ENCODE results near the gene IPO4. TPM values are rescaled to one million over a fixed set of nuclear protein-coding genes. Genes with fewer than 3 reads are reported as not detected.
A peak's percentile ranks its signal among the peaks of the same experiment; 100 is the strongest.

IPO4 gene
- total RNA-seq, 6 experiments from 2014 or later, result 17.9 to 44.0 (median 23.0) TPM

- H3K4me3 ChIP-seq, result no peak overlapping the region
- intact Hi-C loops (cut with DNase I), result no loop called here
- ATAC-seq, result no peak
- H3K27ac ChIP-seq, result no peak overlapping the region
- H3K4me1 ChIP-seq, result peaks cover 0 to 49% (median 15%) of the 10 kb centered on the region in 4 donors
- H3K36me3 ChIP-seq, result peaks cover 0 to 10% (median 2%) of the 10 kb centered on the region in 4 donors
- H3K27me3 ChIP-seq, result no peaks in the 10 kb centered on the region
- no peak for TF ChIP-seq CTCF (IDR thresholded peaks at IDR 0.05)
- no peak for TF ChIP-seq POLR2A (IDR thresholded peaks at IDR 0.05)
- 92% methylated on average over 1 of the region's 1 CpG for WGBS (ENCODE audit: insufficient coverage, low coverage, low lambda C conversion rate, missing lambda C conversion rate)
- DNase-seq, result no peak
- no peaks in the 10 kb centered on the region for H3K9me3 ChIP-seq
Observed at GRCh38 chr14:24133735-24134134, 54.9 kb downstream of the IPO4 start.

- 83% methylated on average over 2 of the region's 2 CpGs for WGBS (ENCODE audit: insufficient coverage, low coverage, low lambda C conversion rate, missing lambda C conversion rate)
- intact Hi-C loops (cut with DNase I), result no loop called here
- Histone ChIP-seq H3K27ac (no peak overlapping the region), H3K27me3 (no peaks in the 10 kb centered on the region), H3K9me3 (no peaks in the 10 kb centered on the region), H3K36me3 (peaks cover 0 to 3% (median 0%) of the 10 kb centered on the region in 4 donors), H3K4me3 (no peak overlapping the region), H3K4me1 (peaks cover 0 to 48% (median 15%) of the 10 kb centered on the region in 4 donors)
- no peak for DNase-seq
- TF ChIP-seq CTCF (IDR thresholded peaks at IDR 0.05) (no peak), POLR2A (IDR thresholded peaks at IDR 0.05) (no peak)
- no peak for ATAC-seq
Observed at GRCh38 chr14:24132976-24133375, 55.6 kb downstream of the IPO4 start.

GRCh38 chr14:24132061-24132685 is 56.4 kb downstream of the IPO4 start:
- Histone ChIP-seq H3K4me3 (peak overlapping the region in 1 of 3 donors; percentile 18), H3K4me1 (peaks cover 0 to 42% (median 15%) of the 10 kb centered on the region in 4 donors), H3K36me3 (peaks cover 0 to under 1% (median 0%) of the 10 kb centered on the region in 4 donors), H3K27me3 (no peaks in the 10 kb centered on the region), H3K9me3 (no peaks in the 10 kb centered on the region), H3K27ac (peak overlapping the region in 1 of 3 donors; percentile 86)
- ATAC-seq, result peak in 2 of 4 donors; percentile 6 to 15
- no peak for TF ChIP-seq CTCF (IDR thresholded peaks at IDR 0.05)
- TF ChIP-seq POLR2A (IDR thresholded peaks at IDR 0.05), result peak; percentile 25
- DNase-seq, result peak in 2 of 3 donors; percentile 60 to 81
- intact Hi-C loops (cut with DNase I), result no loop called here
- WGBS (ENCODE audit: insufficient coverage, low coverage, low lambda C conversion rate, missing lambda C conversion rate), result 44% methylated on average over 15 of the region's 24 CpGs

- peak; percentile 0 to 17 (median 3) for ATAC-seq
- TF ChIP-seq CTCF (IDR thresholded peaks at IDR 0.05) (no peak), POLR2A (IDR thresholded peaks at IDR 0.05) (no peak)
- Histone ChIP-seq H3K4me1 (peaks cover 0 to 36% (median 15%) of the 10 kb centered on the region in 4 donors), H3K27me3 (no peaks in the 10 kb centered on the region), H3K27ac (peak overlapping the region; percentile 61 to 86 (median 81)), H3K36me3 (no peaks in the 10 kb centered on the region), H3K9me3 (no peaks in the 10 kb centered on the region), H3K4me3 (peak overlapping the region in 1 of 3 donors; percentile 18)
- WGBS (ENCODE audit: insufficient coverage, low coverage, low lambda C conversion rate, missing lambda C conversion rate), result 39% methylated on average over 5 of the region's 15 CpGs
- intact Hi-C loops (cut with DNase I), result no loop called here
- no peak for DNase-seq
Observed at GRCh38 chr14:24131549-24131966, 57.1 kb downstream of the IPO4 start.

Measured in right lobe of liver (tissue), 6 donors.